ENCODE data around the gene PDZD8. TPM values are rescaled to one million over a fixed set of nuclear protein-coding genes. Genes with fewer than 3 reads are reported as not detected.

Gene PDZD8
- total RNA-seq, 6 experiments from 2014 or later: 33.5 to 59.7 (median 46.4) TPM

DNA sequence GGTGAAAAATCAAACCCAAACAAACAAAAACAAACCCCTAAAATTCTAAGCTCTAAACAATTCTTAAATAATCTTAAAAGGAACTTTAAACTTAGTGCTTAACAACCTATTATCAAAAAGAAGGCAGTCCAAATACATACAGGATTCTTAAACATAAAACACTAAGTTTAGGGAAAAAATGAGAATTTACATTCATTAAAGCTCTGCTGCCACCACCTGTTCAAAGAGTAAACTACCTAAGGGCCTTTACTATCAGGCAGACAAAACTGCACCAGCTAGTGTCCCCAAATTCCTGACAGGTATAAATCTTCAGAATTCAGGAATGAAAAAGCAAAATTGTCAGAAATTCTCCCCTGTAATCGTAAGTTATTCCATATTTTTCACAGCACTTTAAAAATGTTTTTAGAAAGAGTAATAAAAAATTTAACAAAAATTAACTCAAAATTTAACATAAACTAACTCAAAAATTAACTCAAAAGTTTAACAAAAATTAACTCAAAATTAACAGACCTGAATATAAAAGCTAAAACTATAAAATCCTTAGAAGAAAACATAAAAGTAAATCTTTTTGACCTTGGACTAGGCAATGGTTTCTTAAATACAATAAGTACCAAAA is 55.1 kb downstream of the PDZD8 start:
- TF ChIP-seq, protein P1, sequence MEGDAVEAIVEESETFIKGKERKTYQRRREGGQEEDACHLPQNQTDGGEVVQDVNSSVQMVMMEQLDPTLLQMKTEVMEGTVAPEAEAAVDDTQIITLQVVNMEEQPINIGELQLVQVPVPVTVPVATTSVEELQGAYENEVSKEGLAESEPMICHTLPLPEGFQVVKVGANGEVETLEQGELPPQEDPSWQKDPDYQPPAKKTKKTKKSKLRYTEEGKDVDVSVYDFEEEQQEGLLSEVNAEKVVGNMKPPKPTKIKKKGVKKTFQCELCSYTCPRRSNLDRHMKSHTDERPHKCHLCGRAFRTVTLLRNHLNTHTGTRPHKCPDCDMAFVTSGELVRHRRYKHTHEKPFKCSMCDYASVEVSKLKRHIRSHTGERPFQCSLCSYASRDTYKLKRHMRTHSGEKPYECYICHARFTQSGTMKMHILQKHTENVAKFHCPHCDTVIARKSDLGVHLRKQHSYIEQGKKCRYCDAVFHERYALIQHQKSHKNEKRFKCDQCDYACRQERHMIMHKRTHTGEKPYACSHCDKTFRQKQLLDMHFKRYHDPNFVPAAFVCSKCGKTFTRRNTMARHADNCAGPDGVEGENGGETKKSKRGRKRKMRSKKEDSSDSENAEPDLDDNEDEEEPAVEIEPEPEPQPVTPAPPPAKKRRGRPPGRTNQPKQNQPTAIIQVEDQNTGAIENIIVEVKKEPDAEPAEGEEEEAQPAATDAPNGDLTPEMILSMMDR (IDR thresholded peaks at IDR 0.05): peak; percentile 37 to 63 (median 52)
- TF ChIP-seq POLR2A (IDR thresholded peaks at IDR 0.05): no peak

DNA sequence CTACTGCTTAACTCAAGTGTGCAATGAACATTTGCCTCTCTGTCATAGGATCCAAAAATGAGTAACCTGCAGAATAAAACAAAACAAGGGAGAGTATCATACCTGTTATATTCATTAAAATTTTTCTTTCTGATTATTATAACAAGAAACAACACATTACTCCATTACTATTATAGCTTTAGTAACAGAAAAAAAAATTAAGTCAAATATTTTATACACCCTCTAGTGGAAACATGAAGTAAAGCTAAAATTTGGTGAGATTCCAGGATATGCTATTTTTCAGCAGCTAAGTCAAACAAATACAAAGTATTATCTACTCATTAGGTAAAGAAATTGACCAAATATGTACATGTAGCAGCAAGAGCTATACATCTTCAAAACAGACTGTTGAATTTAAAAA is 56.3 kb downstream of the PDZD8 start:
- Histone ChIP-seq H3K27me3 (no peaks in the 10 kb centered on the region), H3K4me1 (peaks cover 0 to 12% (median 3%) of the 10 kb centered on the region in 4 donors), H3K4me3 (no peak overlapping the region), H3K27ac (no peak overlapping the region), H3K36me3 (peaks cover 0 to 8% (median 0%) of the 10 kb centered on the region in 4 donors), H3K9me3 (no peaks in the 10 kb centered on the region)
- TF ChIP-seq, protein P1 (IDR thresholded peaks at IDR 0.05): peak; percentile 20 to 43 (median 37)
- TF ChIP-seq POLR2A (IDR thresholded peaks at IDR 0.05): no peak
- ATAC-seq (peak in 1 of 4 donors; percentile 25), DNase-seq (no peak)
- intact Hi-C loops (cut with DNase I): no loop called here

More for the DNA sequence above, 55.1 kb downstream of the PDZD8 start:
- peaks cover 0 to 12% (median 3%) of the 10 kb centered on the region in 4 donors for H3K4me1 ChIP-seq
- 43% methylated on average over 1 of the region's 1 CpG for WGBS (ENCODE audit: insufficient coverage, low coverage, low lambda C conversion rate, missing lambda C conversion rate)
- no peaks in the 10 kb centered on the region for H3K27me3 ChIP-seq
- no peak overlapping the region for H3K4me3 ChIP-seq
- H3K27ac ChIP-seq: no peak overlapping the region
- DNase-seq (no peak), ATAC-seq (peak; percentile 66 to 71 (median 68))
- intact Hi-C loops (cut with DNase I): no loop called here
- H3K36me3 ChIP-seq: peaks cover 0 to 8% (median 0%) of the 10 kb centered on the region in 4 donors
- no peaks in the 10 kb centered on the region for H3K9me3 ChIP-seq

DNA sequence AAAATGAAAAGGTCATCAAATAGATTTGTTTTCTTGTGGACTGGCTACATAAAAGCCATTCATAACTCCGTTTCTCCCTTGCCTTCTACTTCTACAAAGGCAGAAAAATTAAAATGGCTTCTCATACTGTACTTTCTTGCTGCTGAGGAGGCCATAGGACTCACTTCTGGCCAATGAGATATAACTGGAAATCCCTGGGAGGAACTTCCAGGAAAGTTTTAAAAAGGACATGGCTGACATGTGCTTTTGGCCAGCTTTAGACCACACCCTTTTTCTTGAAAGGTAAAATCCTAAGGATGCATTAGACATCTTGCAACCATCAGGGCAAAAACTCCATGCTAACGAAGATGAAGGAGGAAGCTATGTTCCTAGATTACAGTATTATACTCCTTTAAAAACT is 58.5 kb downstream of the PDZD8 start:
- Histone ChIP-seq H3K27me3 (no peaks in the 10 kb centered on the region), H3K36me3 (peaks cover 0 to 8% (median 0%) of the 10 kb centered on the region in 4 donors), H3K4me1 (peaks cover 0 to 12% (median 3%) of the 10 kb centered on the region in 4 donors), H3K27ac (no peak overlapping the region), H3K4me3 (no peak overlapping the region), H3K9me3 (no peaks in the 10 kb centered on the region)
- 93% methylated on average over 2 of the region's 2 CpGs for WGBS (ENCODE audit: insufficient coverage, low coverage, low lambda C conversion rate, missing lambda C conversion rate)
- no peak for TF ChIP-seq POLR2A (IDR thresholded peaks at IDR 0.05)
- TF ChIP-seq, protein P1 (IDR thresholded peaks at IDR 0.05): no peak
- DNase-seq (no peak), ATAC-seq (no peak)
- intact Hi-C loops (cut with DNase I): no loop called here

DNA sequence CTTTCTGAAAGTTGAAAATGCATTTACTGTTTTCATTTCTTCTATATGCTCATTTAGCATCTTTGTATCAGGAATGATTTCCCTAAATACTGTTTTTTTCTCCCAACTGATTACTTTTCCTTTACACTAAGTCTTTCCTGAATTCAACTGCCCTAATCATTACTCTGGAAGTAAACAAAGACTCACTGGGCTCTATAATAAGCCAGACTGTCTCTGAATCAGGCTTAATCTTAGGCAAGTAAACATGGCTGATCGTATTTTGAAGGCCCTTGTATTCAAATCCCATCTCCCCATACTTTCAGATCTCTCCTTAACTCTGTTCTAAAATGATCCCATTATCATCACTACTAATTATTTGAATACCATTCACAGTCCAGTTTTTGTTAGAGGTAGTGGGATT is 61.6 kb downstream of the PDZD8 start:
- TF ChIP-seq, protein P1 (IDR thresholded peaks at IDR 0.05): no peak
- TF ChIP-seq POLR2A (IDR thresholded peaks at IDR 0.05): no peak
- Histone ChIP-seq H3K4me3 (no peak overlapping the region), H3K36me3 (peaks cover 0 to 8% (median 0%) of the 10 kb centered on the region in 4 donors), H3K27me3 (no peaks in the 10 kb centered on the region), H3K4me1 (no peaks in the 10 kb centered on the region), H3K27ac (no peak overlapping the region), H3K9me3 (no peaks in the 10 kb centered on the region)
- no peak for ATAC-seq
- no peak for DNase-seq
- intact Hi-C loops (cut with DNase I): no loop called here
- 82% methylated on average over 1 of the region's 1 CpG for WGBS (ENCODE audit: insufficient coverage, low coverage, low lambda C conversion rate, missing lambda C conversion rate)

All from right lobe of liver (tissue), 6 donors.